Epithelial cell of proximal tubule (primary cell): ENCODE measurements around the gene MZT2A. TPM values are rescaled to one million over a fixed set of nuclear protein-coding genes. Genes with fewer than 3 reads are reported as not detected.
"Not testable (repeated sequence)": the region's sequence is repeated elsewhere in the genome, so short reads cannot be mapped to it uniquely, and the experiment has no call there.

Experiments
- DNase-seq: peaks from one replicate; pipeline ENCODE4 v3.0.0-alpha.2; 2011; ENCODE audit warnings: low read depth
- H3K4me3 ChIP-seq: 2 replicates; pipeline ENCODE4 v1.5.1; 2011; ENCODE audit warnings: low read depth, mild to moderate bottlenecking, low read length
- CTCF ChIP-seq: conservative IDR thresholded peaks from 2 replicates; pipeline ENCODE4 v1.5.1; 2012; ENCODE audit warnings: low read depth, mild to moderate bottlenecking, low read length
- total RNA-seq: library from RNA; depleted of rRNA; stranded (reverse); fragments of >200 nt; gene quantifications from 2 replicates; pipeline ENCODE4 v1.2.3, GENCODE V29; 2015

Gene MZT2A
- 219 and 362 TPM in 2 replicates for total RNA-seq

DNA sequence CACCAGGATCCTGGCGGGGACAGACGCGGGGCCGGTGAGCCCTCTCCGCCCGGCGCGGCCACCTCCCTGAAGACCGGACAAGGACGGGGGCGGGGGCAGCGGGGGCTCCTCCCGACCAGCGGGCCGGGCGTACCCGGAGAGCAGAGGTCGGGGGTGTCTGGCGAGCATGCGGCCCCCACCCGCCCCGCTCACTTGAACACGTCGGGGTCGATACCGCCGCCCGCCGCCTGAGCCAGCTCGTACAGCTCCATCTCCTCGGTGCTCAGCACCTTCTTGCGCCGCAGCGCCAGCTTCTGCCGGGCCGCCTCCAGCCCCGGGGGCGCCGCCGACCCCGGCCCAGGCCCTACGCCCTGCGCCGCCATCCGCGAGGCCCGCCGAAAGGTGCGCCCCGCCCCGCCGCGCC is at the start of gene MZT2A:
Gene MZT2A (minus strand): TSS at position 383 of the 403 bp plus-strand sequence. CDS start 21 bp downstream, at position 362.
- H3K4me3 ChIP-seq = peak within 1 kb of the TSS; percentile 95
- DNase-seq = not testable (repeated sequence)

DNA sequence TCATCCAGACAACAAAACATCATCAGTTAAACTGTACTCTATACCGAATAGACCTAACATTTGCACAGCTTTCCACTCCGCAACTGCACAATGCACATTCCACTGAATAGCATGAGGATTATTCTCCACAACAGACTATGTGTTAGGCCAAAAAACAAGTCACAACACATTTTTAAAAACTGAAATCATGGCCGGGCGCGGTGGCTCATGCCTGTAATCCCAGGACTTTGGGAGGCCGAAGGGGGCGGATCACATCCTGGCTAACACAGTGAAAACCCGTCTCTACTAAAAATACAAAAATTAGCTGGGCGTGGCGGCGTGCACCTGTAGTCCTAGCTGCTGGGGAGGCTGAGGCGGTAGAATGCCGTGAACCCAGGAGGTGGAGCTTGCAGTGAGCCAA is 46.7 kb upstream of the MZT2A start:
- DNase-seq, H3K4me3 ChIP-seq: not testable (repeated sequence)

DNA sequence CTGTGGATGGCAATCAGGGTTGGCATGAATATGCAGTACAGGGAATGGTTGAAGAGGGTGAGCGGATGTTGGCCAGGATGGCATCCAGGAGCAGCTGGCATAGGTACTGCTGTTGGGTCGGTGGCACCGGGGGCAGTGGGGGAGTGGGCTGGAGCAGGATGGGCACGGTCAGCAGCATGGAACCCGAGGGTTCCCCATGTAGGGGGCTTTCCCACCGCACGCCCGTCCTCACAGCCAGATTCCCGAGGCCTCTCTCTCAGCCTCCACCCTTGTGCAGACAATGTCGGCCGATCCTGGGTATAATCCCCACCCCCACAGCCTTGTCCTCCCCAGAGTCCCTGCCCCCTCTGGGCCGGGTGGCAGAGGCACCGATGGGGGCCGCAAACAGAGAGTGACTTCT is 44.6 kb upstream of the MZT2A start:
- not testable (repeated sequence) for H3K4me3 ChIP-seq, DNase-seq

- not testable (repeated sequence) for H3K4me3 ChIP-seq, DNase-seq
These were observed 44.0 kb upstream of the MZT2A start for GRCh38 chr2:131535951-131536826.

GRCh38 chr2:131535526-131535925 is 43.3 kb upstream of the MZT2A start:
- H3K4me3 ChIP-seq = no peak overlapping the region
- no peak for DNase-seq
- TF ChIP-seq CTCF = no peak

GRCh38 chr2:131534965-131535364 is 42.8 kb upstream of the MZT2A start:
- not testable (repeated sequence) for H3K4me3 ChIP-seq, DNase-seq

DNA sequence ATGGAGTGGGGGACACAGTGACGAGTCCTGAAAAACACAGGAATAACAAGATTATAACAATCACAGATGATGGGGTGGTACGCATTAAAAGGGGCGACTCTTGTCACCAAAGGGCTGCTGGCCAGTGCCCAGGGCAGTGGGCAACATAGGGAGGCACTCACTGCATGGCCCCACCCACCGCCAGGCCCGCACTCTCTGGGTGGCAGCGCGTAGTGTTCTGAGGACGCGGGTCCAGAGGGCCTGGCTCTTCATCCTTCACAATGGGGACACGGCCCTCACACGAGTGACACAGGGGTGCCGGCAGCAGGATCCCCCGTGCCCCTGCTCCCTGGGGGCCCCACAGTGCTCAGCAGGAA is 42.1 kb upstream of the MZT2A start:
- not testable (repeated sequence) for DNase-seq, H3K4me3 ChIP-seq

DNA sequence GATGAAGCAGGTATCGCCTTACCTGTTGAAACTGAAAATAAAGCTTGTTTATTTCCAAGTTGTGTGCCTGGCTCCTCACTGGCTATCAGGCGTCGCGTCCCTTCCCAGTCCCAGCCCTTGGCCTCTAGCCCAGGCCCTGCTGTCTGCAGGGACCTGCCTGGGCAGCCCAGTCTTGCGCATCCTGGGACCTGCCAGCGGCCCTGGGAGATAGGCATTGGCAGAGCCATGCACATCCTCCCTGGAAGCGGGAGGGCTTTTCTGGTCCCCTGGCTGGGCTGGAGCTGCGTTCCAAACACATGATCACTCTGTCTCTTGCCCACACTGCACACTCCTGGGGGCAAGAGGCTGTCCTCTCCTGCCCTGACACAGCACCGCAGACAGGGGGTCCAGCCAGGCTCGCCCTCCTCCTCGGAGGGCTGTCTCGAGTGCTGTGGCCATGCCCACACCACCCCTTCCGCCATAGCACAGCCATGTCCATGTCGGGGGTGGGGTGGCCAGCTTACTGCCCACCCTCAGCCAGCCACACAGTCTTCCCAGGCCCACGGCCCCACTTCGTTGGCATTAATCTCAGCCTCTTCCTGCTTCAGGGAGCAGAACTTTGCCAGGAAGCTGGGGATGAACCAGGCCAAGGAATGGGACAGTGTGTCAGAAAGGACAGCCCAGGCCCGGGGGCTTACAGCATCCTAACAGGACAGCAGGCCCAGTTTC is 41.6 kb upstream of the MZT2A start:
- not testable (repeated sequence) for DNase-seq, H3K4me3 ChIP-seq

DNA sequence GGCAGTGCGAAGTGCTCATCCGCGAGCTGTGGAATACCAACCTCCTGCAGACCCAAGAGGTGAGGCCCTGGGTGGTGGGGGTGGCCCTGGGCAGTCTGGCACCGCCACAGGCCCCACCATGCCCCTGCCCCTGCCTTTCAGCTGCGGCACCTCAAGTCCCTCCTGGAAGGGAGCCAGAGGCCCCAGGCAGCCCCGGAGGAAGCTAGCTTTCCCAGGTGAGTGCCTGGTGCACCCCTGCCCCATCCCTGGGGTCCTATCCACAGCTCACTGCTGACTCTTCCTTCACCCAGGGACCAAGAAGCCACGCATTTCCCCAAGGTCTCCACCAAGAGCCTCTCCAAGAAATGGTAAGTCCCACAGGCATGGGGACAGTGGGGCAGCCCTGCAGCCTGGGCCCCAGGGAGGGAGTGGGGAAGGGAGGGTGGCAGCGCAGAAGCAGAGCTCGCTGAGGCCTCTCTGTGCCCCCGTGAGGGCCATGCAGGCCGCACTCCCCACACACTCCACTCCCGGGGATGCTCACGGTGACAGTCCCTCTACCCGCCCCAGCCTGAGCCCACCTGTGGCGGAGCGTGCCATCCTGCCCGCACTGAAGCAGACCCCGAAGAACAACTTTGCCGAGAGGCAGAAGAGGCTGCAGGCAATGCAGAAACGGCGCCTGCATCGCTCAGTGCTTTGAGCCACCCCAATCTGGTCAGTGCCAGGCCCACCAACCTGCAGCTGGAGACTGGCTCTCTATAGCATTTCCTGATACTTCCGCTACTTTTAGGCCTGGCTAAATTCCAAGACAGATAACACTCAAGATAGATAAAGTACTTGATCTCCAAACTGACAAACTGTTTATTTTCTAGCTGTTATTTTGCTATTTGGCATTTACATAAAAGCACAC is 40.8 kb upstream of the MZT2A start:
- H3K4me3 ChIP-seq, DNase-seq: not testable (repeated sequence)

DNA sequence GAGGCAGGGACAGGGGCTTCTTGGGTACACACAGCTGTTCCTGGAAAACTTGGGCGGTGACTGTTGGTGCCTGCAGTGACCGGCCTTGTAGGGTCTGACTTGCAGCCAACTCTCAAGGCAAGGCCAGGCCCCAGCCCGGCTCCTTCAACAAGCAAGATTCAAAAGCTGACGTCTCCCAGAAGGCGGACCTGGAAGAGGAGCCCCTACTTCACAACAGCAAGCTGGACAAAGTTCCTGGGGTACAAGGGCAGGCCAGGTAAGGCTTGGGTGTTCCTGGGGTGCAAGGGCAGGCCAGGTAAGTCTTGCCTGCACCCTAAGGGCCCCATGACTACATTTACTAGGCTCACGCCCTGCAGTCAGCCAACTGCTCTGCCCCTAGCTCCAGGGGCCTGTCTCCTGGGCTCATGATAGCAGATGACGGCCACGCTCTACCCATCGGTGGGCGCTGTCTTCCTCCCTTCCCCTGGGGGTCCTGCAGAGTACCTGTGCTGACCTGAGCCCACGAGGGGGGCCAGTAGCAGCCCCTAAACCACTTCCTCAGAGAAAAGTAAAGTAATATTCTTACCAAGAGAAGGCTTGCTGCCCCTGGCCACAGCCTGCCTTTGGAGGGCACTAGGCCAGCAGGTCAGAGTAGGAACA is 39.5 kb upstream of the MZT2A start:
- DNase-seq, H3K4me3 ChIP-seq: not testable (repeated sequence)

DNA sequence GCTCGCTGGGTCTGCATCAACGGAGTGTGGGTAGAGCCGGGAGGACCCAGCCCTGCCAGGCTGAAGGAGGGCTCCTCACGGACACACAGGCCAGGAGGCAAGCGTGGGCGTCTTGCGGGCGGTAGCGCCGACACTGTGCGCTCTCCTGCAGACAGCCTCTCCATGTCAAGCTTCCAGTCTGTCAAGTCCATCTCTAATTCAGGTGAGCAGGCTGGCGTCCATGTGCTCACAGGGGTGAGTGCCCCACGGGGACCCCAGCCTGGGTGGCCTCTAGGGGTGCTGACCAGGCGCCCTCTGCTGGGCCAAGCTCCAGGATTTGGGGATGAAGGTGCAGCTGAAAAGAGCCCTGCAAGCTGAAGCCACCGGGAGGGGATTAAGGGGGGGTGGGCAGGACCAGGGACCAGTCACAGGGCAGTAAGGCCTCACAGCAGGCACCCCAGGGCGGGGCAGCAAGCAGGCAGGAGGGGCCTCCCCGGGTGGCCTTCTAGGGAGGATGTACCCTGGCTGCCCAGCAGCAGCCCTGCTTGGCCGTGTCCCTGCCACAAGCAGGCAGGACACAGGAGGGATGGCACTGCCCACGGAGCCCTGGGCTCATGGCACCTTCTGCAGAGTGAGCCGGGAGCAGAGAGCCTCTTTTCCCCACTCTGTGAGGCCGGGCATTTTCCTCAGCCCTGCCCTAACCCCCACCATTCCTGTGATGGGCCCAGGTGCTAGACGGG is 38.6 kb upstream of the MZT2A start:
- H3K4me3 ChIP-seq, DNase-seq: not testable (repeated sequence)

DNA sequence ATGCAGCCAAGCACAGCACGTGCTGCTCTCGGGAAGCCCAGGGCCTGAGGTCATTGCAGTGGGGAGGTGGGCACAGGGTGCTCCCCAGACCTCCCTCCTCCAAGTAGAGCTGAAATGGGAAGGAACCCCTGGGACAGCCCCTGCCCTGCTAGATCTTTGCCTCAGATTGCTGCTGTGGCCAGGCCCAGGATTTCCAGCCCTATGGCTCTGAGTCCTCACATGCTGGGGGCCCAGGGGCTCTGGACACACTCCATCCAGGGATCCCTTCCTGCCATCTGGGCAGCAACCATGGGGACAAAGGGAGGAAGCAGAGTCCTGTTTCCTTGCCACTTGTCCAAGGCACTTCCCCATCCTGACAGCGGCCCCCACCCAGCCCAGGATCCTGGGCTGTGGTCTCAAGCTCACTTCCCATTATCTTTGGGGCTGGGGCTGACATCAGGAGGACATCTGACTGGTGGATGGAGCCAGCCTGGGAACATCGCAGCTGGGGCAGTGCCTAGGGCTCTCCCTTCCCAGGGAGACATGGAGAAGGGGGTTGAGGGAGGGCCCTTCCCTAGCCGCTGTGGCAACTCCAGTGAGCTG is 37.8 kb upstream of the MZT2A start:
- not testable (repeated sequence) for H3K4me3 ChIP-seq, DNase-seq

DNA sequence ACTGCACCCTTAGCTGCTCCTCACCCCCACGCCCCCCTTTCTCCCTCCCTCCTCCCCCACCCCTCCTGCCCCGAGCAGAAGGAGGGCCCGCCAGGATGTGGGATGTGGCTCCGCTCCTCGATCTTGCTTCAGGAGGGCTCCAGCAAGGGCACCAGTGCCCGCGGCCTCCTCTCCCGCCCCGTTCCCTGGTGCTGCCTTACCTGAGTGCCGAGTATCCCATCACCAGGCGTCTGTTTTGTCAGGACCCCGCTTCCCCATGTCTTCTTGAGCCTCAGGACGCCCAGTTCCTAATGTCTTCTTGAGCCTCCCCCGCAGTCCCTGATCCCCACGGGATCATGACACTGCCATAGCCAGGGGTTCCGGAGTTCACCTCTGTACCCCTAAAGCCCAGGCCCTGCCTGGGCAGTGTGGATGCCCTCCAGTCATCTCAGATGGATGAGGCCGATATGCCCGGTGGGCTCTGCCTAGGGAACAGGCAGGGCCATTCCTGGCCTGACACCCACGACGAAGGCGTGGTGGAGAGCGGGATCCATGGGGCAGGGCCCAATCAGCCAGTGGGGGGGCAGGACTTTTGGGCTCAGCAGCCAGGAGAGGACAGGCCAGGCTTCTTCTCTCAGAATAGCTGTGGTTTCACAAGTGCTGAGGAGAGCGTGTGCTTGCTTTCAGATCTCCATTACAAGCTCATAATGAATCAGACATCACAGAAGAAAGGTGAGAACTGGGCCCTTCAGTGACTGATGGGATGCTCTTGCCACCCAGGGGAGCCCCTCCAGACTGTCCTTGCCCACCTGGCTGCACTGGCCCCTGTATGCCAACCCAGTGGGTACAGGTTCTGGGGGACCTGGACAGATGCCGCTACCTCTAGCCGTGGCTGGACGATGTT is 37.0 kb upstream of the MZT2A start:
- H3K4me3 ChIP-seq = peak overlapping the region; percentile 47
- not testable (repeated sequence) for DNase-seq

DNA sequence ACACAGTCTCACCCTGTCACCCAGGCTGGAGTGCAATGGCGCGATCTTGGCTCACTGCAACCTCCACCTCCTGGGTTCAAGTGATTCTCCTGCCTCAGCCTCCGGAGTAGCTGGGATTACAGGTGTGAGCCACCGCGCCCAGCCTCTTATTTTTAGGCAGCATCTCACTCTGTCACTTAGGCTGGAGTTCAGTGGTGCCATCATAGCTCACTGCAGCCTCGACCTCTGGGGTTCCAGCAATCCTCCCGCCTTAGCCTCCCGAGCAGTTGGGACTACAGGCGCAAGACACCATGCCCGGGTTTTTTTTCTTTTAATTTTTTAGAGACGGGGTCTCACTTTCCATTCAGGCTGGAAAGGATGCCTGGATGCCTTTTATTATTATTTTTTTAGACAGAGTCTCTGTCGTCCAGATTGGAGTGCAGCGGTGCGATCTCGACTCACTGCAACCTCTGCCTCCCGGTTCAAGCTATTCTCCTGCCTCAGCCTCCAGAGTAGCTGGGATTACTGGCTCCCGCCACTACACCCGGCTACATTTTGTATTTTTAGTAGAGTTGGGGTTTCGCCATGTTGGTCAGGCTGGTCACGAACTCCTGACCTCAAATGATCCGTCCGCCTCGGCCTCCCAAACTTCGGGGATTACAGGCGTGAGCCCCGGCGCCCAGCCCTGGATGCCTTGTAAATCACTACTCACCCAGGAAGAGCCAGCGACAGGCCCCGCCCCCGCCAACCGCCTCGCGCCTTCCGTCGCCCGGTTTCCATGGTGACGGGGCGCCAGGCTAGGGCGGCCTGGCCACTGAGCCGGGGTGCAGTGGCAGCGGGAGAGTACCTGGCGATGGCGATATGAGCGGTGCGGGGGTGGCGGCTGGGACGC is 35.2 kb upstream of the MZT2A start, which contains the start of gene CCDC74A:
Gene CCDC74A (plus strand): TSS at position 758 of the 871 bp plus-strand sequence. CDS start 83 bp downstream, at position 841.
- DNase-seq = not testable (repeated sequence)
- H3K4me3 ChIP-seq = peak within 1 kb of the TSS; percentile 47
